ENCODE results near the gene HSD11B2.

Gene HSD11B2

DNA sequence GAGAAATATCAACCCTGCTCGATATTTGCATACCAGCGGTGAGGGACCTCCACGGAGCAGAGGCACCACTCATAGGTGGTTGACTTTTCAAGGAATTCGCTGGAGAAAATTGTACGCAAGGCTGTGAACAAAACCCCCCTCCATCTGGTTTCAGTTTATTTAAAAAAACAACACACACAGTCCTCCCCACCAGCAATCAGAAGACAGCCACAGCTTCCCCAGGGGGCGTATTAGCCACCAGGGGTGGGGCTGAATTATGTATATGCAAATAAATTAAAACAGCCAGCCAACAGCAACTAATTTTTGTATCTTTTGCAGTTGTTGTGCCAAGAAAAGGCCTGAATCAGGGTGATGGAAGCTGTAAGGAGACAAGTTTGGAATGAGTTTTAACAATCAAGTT lies 5.9 kb upstream of the HSD11B2 start:
- CTCF ChIA-PET = interaction anchor here (1.0 to 9.7 kb wide), 10 partner anchors 8 to 165 kb away, joined by 3 to 154 read pairs (median 26); partner anchors contain the start of gene ZDHHC1

DNA sequence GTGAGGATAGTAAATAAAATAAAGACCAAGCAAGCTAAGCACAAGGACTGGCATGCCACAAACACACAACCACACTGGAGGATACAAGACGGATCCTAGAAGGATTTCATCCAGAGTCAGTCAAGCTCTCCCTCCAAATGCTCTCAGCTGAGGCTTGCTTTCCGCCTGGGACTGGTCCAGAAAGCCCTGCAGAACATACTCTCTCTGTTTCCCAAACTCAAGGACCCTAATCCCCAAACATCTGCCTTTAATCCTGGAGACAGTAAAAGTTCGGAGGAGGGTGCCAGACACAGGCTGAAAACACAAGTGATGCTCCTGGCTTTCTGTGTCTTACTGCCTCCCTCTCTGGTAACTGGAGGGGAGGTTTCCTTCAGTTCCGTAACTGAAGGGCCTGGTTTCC lies 5.3 kb upstream of the HSD11B2 start:
- TF ChIP-seq, protein P1, sequence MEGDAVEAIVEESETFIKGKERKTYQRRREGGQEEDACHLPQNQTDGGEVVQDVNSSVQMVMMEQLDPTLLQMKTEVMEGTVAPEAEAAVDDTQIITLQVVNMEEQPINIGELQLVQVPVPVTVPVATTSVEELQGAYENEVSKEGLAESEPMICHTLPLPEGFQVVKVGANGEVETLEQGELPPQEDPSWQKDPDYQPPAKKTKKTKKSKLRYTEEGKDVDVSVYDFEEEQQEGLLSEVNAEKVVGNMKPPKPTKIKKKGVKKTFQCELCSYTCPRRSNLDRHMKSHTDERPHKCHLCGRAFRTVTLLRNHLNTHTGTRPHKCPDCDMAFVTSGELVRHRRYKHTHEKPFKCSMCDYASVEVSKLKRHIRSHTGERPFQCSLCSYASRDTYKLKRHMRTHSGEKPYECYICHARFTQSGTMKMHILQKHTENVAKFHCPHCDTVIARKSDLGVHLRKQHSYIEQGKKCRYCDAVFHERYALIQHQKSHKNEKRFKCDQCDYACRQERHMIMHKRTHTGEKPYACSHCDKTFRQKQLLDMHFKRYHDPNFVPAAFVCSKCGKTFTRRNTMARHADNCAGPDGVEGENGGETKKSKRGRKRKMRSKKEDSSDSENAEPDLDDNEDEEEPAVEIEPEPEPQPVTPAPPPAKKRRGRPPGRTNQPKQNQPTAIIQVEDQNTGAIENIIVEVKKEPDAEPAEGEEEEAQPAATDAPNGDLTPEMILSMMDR (IDR thresholded peaks at IDR 0.05; ENCODE audit: insufficient read depth, low read length, missing control alignments) = no peak
- no peak overlapping the region for H3K4me3 ChIP-seq (ENCODE audit: low read depth, low read length)
- ChIA-PET POLR2A (no interaction called here), CTCF (interaction anchor here (0.8 to 9.7 kb wide), 14 partner anchors 8 to 165 kb away, joined by 3 to 154 read pairs (median 12); partner anchors contain the start of gene ZDHHC1)
- no peak for DNase-seq (ENCODE audit: low read depth, low spot score)

More for the DNA sequence above, 5.9 kb upstream of the HSD11B2 start:
- no peak overlapping the region for H3K4me3 ChIP-seq (ENCODE audit: low read depth, low read length)
- DNase-seq (ENCODE audit: low read depth, low spot score) = no peak
- TF ChIP-seq, protein P1 (IDR thresholded peaks at IDR 0.05; ENCODE audit: insufficient read depth, low read length, missing control alignments) = no peak
- POLR2A ChIA-PET = no interaction called here

DNA sequence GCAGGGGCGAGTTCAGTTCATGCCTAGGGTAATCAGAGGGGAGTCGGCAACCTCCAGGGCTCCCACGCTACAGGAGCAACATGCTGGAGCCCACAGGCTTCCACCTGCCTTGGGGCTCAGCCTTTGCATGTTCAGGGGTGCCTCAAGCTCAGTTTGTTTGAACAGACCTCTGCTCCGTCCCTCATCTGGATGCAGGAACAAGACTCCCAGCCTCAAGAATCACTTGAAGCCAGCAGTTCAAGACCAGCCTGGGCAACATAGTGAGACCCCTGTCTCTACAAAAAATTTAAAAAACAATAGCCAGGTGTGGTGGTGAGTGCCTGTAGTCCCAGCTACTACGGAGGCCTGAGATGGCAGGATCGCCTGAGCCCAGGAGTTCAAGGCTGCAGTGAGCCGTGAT lies 4.9 kb upstream of the HSD11B2 start:
- POLR2A ChIA-PET = no interaction called here
- no peak overlapping the region for H3K4me3 ChIP-seq (ENCODE audit: low read depth, low read length)
- CTCF ChIA-PET = interaction anchor here (0.8 to 9.7 kb wide), 15 partner anchors 9 to 166 kb away, joined by 3 to 154 read pairs (median 8); partner anchors contain the start of genes ATP6V0D1 and ZDHHC1
- TF ChIP-seq, protein P1 (IDR thresholded peaks at IDR 0.05; ENCODE audit: insufficient read depth, low read length, missing control alignments) = no peak
- no peak for DNase-seq (ENCODE audit: low read depth, low spot score)

DNA sequence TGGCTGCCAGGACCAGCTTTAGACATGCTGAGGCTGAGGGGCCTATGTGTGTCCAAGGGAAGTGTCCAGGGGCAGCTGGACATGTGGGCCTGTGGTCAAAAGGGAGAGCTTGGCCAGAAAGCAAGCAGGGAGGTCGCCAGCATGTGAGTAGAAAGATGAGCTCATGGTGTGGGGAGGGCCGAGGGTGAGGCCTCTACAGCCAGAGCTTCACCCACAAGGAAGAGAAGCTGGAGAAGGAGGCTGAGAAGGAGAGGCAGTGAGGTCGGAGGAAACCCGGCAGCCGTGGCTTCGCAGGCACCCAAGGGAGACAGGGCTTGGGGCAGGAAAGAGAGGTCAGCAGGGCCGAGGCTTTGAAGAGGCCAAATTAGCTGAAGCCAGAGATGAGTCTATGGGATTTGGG lies 4.0 kb upstream of the HSD11B2 start:
- no peak overlapping the region for H3K4me3 ChIP-seq (ENCODE audit: low read depth, low read length)
- no peak for DNase-seq (ENCODE audit: low read depth, low spot score)
- POLR2A ChIA-PET = no interaction called here
- TF ChIP-seq, protein P1 (IDR thresholded peaks at IDR 0.05; ENCODE audit: insufficient read depth, low read length, missing control alignments) = no peak
- CTCF ChIA-PET = interaction anchor here (1.0 to 9.7 kb wide), 20 partner anchors 9 to 166 kb away, joined by 3 to 154 read pairs (median 12); partner anchors contain the start of genes ATP6V0D1 and ZDHHC1

DNA sequence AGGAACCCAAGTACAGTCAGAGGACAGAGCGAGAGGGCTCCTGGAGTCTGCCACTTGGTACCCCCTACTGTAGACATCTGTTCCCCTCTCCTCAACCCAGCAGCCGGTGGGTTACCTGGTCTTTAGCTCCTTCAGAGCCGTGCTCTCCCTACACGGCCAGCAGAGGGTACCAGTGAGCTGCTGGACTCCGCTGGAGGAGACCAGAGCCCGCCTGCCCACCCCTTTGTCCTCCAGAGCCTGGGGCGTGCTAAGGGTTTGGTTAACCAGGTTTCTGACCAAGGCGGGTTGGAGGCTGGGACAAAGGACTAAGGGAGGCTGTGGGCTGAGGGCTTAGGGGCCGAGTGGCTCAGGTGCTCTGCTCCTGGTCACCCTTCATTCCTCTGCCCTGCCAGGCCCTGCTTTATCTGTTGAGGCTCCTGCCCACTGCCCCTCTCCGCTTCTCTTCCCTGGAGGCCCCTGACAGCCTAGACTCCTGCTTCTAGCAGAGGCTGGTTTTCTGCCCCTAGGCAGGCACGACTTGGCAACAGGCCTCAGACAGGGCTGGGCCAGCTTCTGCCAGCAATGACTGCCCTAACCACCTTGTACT lies 2.7 kb upstream of the HSD11B2 start:
- H3K4me3 ChIP-seq (ENCODE audit: low read depth, low read length) = no peak overlapping the region
- ChIA-PET CTCF (interaction anchor here (0.6 to 9.7 kb wide), 32 partner anchors 9 to 196 kb away, joined by 3 to 154 read pairs (median 6); partner anchors contain the start of genes ATP6V0D1, TPPP3 and ZDHHC1), POLR2A (no interaction called here)
- TF ChIP-seq, protein P1 (IDR thresholded peaks at IDR 0.05; ENCODE audit: insufficient read depth, low read length, missing control alignments) = peak; percentile 92
- no peak for DNase-seq (ENCODE audit: low read depth, low spot score)

DNA sequence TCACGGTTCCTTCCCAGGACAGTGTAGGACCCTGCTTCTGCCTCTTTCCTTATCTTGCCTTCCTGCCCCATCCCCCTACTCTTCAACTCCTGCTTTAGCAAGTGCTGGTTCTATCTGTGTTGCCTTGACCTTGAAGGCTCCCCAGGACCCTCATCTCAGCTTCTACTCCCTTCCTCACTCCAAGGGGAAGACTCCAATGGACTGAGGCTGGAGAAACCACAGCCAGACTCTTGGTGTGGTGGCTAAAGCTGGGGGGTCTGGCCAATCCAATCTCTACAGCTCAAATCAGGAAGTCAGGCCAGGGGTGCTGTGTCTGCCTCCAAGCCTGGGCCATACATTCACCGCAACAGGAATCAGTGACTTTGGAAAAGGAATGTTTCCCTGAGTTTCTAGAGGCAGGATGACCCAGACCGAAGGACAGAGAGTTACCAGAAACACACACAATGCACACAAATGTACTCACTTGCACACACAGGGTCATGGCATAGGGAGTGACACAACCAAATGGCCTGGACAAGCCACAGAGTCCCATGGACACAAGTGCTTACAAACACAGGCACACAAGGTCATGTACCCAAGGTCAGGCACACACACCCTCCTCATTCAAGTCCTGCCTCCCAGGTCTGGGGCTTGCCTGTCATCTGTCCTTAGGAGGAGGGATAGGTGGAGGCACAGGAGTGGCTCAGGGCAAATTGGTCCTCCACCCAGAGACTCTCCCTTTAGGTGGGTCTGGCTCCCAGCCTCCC lies 1.7 kb upstream of the HSD11B2 start:
- ChIA-PET POLR2A (no interaction called here), CTCF (interaction anchor here (0.7 to 9.7 kb wide), 18 partner anchors 10 to 169 kb away, joined by 3 to 154 read pairs (median 14); partner anchors contain the start of genes ATP6V0D1 and ZDHHC1)
- TF ChIP-seq, protein P1 (IDR thresholded peaks at IDR 0.05; ENCODE audit: insufficient read depth, low read length, missing control alignments) = no peak
- H3K4me3 ChIP-seq (ENCODE audit: low read depth, low read length) = no peak overlapping the region
- DNase-seq (ENCODE audit: low read depth, low spot score) = no peak

All from AG04449 (cell line).